Adipose tissue (tissue), 3 donors: ENCODE results near the gene CASP6. TPM values are rescaled to one million over a fixed set of nuclear protein-coding genes. Genes with fewer than 3 reads are reported as not detected.

Experiments used
- H3K27ac ChIP-seq: one replicate; pipeline ENCODE4 v1.5.1; 2013; ENCODE audit warnings: low read depth, low read length
- WGBS, 3 donors: extraction: QIAGEN DNeasy Blood & Tissue Kit; methylation state at CpG; one replicate each; pipeline ENCODE4 v1.1.7; 2013; 5-methylcytosine and 5-hydroxymethylcytosine counted together
- polyA plus RNA-seq, 3 donors: library from polyadenylated mRNA; stranded (reverse); fragments of 200-250 nt; gene quantifications; one replicate each; pipeline ENCODE4 v1.2.3, GENCODE V29; 2013
- donor health status: healthy with polysubstance abuse.
- donor health status: Bipolar disorder and iron deficiency.
- donor health status: healthy.

CASP6 gene
- 10 to 100 TPM in 2 of 3 donors, 1 to 10 TPM in 1; 8.0 to 17.3 (median 15.1) TPM for polyA plus RNA-seq

DNA sequence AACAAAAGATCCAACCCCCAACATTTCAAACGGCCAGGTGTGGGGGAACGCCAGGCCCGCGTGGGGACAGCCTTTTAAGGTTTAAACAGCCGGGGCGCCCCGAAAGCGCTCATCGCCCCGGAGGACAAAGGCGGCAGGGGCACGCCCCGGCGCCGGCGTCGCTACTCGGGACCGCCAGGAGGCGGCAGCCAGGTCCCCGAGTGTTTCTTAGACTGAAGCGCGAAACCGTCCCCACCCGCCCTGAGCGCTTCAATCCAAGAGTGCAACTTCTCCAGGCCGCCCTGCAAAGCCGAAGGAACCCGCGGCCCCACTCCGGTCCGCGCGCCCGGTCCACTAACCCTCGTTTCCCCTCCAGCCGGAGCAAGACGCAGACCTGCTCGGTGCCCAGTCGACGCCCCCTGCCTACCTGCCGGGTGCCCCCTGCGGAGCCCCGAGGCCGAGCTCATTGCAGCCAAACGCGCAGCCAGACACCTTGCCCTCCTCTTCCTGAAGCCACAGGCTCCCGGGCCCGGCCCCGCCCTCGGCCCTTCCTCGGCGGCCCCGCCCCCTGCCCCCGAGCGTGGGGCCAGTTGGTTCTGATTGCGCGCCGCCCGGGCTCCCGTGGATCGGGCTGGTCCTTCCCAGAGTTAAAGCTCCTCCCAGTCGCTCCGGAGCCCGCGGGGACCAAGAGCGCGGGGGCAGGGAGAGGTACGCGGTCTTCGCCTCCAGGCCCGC lies at the start of gene CASP6:
Gene CASP6, minus strand, starts transcription at position 496 of the 714 bp plus-strand sequence. Its CDS starts 50 bp downstream, at position 446.
- 0 to 1% (median 0%) methylated on average over 51 to 72 of the region's 72 CpGs for WGBS, 3 donors
- H3K27ac ChIP-seq, result peak within 1 kb of the TSS; percentile 78

GRCh38 chr4:109752525-109752924 lies 49.3 kb upstream of the CASP6 start:
- WGBS, 3 donors, result 0 to 73% (median 0%) methylated on average over 1 of the region's 1 CpG
- no peak overlapping the region for H3K27ac ChIP-seq

- 76 to 92% (median 91%) methylated on average over 4 of the region's 4 CpGs for WGBS, 3 donors
- H3K27ac ChIP-seq, result no peak overlapping the region
Measured at GRCh38 chr4:109751852-109752251, 48.6 kb upstream of the CASP6 start.

- H3K27ac ChIP-seq, result no peak overlapping the region
- WGBS, 3 donors, result 90 to 96% (median 96%) methylated on average over 4 of the region's 4 CpGs
Measured at GRCh38 chr4:109750652-109751244, 47.5 kb upstream of the CASP6 start.

DNA sequence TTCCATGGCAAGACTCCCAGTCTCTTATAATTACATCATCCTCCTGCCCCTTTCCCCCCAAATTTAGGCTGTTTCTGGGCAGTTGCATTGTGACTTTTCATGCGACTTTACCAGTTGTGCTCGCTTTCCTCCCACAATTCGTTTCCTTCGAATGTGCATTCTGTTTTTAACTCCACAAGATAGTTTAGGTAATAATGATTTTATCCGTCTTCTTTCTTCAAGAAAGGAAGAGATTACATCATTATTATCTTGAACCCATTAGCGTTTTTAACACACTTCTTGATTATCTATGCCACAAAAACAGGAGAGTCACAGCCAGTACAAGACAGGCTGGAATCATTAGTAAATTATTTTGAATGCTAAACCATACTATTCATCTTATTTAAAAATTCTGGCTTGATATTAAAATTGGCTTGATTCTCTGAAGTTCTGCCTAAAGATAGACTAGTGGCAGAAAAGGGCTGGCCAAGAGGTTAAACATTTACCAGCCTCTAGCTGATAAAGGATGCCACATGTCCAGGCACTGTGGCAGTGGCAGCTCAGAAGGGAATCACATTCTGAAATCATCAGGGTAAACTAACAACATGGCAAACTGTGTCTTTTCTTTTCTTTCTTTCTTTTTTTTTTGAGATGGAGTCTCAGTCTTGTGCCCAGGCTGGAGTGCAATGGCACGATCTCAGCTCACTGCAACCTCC lies 46.3 kb upstream of the CASP6 start:
- WGBS, 3 donors, result 72 to 79% (median 79%) methylated on average over 7 of the region's 7 CpGs
- H3K27ac ChIP-seq, result no peak overlapping the region

DNA sequence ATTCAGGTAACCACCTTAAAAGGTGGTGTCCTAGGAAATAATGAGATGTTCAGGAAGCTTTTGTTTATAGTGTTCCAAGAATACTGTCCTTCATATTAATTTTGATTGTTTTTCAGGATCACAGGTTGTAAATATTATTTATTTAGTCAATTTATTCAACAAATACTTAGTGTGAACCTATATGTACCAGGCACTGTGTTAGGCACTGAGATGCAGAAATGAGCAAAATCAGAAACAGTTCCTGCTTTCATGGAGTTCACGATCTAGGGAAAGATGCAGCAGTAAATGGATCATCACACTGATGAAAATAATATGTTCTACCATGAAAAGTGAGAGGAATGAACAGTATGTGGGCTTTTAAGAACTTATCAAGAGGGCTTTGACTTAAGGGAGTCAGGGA lies 44.9 kb upstream of the CASP6 start:
- WGBS, 3 donors, result 92 to 98% (median 93%) methylated on average over 1 of the region's 1 CpG
- H3K27ac ChIP-seq, result no peak overlapping the region

DNA sequence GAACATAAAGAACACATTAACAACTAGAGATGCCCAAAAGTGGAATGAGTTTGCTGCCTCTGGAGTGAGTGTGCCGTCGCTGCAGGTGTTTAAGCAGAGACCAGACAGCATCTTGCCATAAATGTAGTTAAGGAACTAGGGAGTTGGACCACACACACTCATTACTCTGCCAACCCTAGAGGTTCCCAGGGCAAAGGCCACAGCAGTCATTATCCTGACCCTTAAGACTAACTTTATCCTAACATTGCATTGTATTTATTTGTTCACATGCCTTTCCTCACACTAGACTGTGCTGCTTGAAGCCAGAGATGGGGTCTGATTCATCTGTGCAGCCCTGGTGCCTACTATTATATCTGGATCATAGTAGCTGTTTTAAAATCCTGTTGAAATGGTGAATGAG lies 43.5 kb upstream of the CASP6 start:
- WGBS, 3 donors, result 75 to 91% (median 86%) methylated on average over 2 of the region's 2 CpGs

DNA sequence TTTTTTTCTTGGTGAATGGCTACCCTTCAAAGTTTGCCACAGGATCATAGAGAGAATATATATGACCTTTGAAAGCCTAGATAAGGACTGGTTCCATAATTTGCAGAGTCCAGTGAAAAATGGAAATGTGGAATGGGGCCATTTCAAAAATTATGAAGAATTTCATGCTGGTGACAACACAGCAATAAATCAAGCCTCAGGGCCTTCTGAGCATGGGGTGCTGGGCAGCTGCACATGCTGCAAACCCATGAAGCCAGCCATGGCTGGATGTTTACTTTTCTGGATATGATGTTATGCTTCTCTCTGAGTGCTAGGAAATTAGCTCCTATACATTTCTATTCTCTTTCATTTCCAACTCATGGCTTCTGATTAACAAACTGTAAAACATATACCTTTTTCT lies 42.6 kb upstream of the CASP6 start:
- no peak overlapping the region for H3K27ac ChIP-seq

More for the DNA sequence above, 43.5 kb upstream of the CASP6 start:
- H3K27ac ChIP-seq, result no peak overlapping the region

DNA sequence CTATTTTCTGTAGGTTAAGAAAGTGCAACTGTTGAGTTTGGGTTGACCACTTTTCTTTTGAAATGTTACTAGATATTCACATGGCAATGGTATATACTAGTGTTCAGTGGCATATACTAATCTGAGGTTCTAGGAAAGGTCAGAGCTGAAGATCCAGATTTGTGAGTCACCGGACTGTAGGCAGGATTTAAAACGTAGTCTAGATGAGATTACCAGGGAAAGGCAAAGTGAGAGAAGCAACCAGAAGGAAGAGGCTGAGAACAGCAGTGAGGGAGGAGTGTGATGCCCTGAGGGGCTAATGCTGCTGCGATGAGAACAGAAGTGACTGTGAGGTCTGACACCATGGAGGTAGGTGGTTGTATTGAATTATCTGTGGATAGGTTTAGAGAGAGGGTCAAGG lies 36.3 kb upstream of the CASP6 start:
- no peak overlapping the region for H3K27ac ChIP-seq
- WGBS, 3 donors, result 86 to 92% (median 86%) methylated on average over 3 of the region's 3 CpGs

DNA sequence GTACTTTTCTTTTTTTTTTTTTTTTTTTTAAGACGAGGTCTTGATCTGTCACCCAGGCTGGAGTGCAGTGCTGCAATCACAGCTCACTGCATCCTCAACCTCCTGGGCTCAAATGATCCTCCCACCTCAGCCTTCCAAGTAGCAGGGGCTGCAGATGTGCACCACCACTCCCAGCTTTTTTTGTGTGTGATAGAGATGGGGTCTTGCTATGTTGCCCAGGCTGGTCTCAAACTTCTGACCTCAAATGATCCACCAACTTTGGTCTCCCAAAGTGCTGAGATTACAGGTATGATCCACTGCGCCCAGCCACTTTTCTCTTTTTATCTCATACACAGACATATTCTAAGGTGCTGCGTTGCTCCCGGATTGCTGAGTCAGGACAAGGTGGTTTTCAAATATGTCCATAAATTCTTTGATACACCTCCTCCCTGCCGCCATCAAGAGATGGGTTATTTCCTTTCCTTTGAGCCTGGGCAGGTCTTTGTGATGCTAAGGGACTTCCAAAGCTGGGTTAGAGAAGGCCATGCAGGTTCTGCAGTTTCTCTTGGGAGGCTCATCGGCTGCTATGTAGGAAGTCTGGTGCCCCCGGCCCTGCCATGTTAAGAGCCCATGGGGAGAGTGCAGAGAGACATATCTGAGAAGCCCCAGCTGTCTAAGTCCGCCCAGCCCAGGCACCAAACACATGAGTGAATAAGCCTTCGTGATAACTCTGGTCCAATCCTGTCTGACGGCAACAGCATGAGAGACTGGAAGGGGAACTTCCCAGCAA lies 35.0 kb upstream of the CASP6 start:
- no peak overlapping the region for H3K27ac ChIP-seq
- WGBS, 3 donors, result 85 to 90% (median 87%) methylated on average over 10 of the region's 10 CpGs

- 29 to 79% (median 75%) methylated on average over 7 of the region's 7 CpGs for WGBS, 3 donors
- no peak overlapping the region for H3K27ac ChIP-seq
Measured at GRCh38 chr4:109735566-109736365, 32.5 kb upstream of the CASP6 start.

DNA sequence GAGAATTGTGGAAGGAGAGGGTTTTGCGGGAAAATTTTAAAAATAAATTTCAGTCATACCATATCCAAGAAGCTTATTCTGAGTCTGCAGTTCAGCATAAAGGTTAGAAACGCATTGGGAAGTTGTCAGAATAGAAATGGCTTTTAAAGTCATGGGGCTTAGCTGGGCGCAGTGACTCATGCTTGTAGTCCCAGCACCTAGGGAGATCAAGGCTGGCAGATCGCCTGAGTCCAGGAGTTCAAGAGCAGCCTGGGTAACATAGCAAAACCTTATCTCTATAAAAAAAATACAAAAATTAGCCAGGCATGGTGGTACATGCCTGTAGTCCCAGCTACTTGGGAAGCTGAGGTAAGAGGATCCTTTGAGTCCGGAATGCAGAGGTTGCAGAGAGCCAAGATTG lies 30.5 kb upstream of the CASP6 start:
- 85 to 93% (median 90%) methylated on average over 5 of the region's 5 CpGs for WGBS, 3 donors

GRCh38 chr4:109730619-109731545 lies 27.6 kb upstream of the CASP6 start:
- no peak overlapping the region for H3K27ac ChIP-seq
- WGBS, 3 donors, result 48 to 57% (median 55%) methylated on average over 21 of the region's 21 CpGs

More for the DNA sequence above, 30.5 kb upstream of the CASP6 start:
- H3K27ac ChIP-seq, result no peak overlapping the region

DNA sequence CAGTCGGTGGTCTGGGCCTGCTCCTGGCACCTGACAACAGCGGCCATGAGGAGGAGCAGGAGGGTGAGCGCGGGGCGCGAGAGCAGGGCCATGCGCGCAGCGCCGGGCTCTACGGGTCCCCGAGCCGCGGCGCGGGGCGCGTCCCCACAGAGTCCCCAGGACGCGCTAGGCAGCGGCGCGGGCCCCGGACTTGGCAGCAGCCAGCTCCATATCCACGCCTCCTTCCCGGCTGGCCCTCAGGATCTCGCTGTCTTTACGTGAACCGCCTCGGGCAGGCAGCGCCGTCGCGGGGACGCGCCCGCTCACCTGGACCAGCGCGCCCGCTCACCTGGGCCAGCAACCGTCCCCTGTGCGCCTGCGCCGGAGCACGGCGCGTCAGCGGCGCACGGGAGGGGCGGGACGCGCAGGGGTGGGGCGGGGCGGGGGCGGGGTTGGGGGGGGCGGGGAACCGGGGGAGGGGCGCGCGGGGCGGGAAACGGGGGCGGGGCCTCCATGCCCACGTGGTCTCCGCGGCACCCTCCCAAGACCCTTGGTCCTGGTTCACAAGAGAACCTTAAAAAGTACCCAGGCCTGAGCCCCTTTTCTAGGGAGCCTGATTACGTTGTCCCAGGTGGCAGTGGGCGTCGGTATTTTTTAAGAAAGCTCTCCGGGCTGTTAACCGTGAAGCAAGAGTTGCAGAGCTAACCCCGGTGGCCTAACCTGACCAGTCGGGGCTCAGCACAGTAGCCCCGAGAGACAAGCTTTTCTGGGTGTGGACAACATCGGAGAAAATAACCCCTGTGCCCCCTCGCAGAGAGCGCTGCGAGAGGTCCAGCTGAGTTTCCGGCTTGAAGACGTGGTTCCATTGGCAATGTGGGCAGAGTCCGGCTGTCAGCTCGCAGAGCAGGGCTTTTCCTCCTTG lies 26.7 kb upstream of the CASP6 start, which contains the start of gene PLA2G12A:
Gene PLA2G12A, minus strand, starts transcription at position 353 of the 901 bp plus-strand sequence. Its CDS starts 261 bp downstream, at position 92.
- WGBS, 3 donors, result 0 to 1% (median 0%) methylated on average over 56 to 83 of the region's 83 CpGs

GRCh38 chr4:109729117-109729717 lies 26.0 kb upstream of the CASP6 start:
- H3K27ac ChIP-seq, result no peak overlapping the region
- 1 to 2% (median 2%) methylated on average over 25 of the region's 25 CpGs for WGBS, 3 donors

More for the DNA sequence above, 26.7 kb upstream of the CASP6 start, which contains the start of gene PLA2G12A:
- no peak within 1 kb of the TSS for H3K27ac ChIP-seq
